Right forelimb (tissue), 1 donor: ENCODE results near the gene USP48.

ENCODE experiments used
- DNase-seq: peaks from one replicate; pipeline ENCODE4 v3.0.0-alpha.2; 2018

The USP48 gene

DNA sequence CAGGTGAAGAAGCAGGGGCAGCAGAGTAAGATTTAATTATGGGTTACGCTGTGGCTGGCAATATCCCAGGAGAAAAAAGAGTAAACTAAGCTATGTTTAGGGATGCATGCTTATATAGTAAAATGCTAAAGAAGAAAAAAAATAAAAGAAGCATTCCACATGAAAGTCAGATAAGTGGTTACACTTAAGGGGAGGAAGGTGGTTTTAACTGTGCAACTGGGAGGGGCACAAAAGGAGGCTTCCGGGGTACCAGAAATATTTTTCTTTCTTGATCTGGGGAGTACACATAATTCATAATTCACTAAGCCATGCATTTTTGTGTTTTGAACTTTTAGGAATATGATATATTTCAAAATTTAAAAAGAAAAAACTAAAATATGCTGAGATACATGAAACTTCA is 39.5 kb downstream of the USP48 start:
- no peak for DNase-seq

DNA sequence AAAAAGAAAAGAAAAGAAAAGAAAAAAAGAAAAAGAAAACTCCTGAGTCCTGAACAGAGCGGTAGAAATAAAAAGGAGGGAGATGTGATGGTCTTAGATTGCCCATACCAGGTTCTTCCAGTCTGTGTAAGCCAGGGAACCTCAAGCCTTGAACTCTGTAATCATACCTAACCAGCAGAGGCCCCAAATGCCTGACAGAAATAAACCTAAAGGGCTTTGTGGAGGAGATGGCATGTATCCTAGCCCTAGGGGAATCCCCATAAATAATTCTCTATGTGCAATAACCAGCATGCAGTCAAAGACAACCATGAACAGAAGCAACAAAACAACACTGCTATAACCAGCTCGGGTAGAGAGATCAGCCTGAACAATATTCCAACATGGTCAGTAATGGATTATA is 40.4 kb downstream of the USP48 start:
- DNase-seq: no peak

DNA sequence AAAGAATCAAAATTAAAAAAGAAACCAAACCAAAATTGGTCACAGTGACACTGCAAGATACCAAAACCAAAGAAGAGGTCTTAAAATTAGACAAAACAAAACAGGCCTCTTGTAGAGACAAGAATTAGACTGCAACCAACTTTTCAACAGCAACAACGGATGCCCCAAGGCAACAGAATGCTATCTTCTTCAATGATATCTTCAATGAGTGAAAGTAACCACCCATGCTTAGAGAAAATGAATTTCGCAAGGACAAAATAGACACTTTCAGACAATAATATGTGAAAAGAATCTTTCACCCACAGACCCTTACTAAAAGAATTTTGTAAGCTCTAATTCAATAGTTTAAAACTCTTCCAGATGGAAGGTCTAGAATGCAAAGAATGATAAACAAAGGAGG is 41.7 kb downstream of the USP48 start:
- no peak for DNase-seq

DNA sequence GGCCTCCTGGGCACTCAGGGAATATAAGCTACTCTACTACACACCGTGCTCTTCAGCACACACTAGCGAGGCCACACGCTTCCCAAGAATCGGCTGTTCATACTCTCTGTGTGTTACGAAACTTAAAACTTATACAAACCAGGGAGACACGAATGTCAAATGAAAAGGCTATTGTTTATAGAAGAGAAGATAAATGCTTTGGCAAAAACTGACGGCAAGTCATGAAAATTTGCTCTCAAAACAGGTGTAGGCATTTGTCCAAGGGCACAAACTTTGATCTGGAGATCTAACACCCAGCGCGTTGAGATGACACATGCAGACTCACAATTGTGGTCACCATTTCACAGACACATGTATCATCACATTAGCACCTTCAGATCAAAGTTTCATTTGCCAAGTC is 46.1 kb downstream of the USP48 start:
- no peak for DNase-seq

DNA sequence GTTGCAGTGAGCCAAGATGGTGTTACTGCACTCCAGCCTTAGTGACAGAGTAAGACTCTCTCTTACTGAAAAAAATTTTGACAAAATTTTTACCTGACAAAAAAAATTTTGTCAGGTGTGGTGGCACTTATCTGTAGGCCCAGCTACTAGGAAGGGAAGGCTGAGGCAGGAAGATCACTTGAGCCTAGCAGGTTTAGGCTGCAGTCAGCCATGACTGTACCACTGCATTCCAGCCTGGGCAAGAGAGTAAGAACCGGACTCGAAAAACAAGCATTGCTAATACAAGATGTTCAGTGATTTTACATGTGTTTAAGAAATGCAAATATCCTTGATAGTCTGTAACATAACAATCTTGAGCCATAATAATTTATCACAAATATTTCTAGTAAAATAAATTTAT is 46.9 kb downstream of the USP48 start:
- DNase-seq: no peak

DNA sequence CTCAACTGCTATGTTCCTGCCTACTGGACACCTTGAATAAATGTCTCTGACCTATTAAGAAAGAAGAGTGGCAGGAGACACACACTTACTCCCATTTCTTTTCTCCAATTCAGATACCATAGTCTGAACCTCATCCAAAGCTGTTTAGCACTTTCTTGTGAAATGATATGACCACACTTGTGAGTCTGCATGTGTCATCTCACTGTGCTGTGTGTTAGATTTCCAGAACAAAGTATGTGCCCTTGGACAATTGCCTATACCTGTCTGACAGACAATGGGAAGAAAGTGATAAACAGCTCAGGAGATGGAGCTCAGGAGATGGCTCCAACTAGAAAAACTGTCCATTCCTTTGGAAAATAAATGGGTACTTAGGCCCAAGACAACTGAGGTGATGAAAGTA is 48.4 kb downstream of the USP48 start:
- no peak for DNase-seq

DNA sequence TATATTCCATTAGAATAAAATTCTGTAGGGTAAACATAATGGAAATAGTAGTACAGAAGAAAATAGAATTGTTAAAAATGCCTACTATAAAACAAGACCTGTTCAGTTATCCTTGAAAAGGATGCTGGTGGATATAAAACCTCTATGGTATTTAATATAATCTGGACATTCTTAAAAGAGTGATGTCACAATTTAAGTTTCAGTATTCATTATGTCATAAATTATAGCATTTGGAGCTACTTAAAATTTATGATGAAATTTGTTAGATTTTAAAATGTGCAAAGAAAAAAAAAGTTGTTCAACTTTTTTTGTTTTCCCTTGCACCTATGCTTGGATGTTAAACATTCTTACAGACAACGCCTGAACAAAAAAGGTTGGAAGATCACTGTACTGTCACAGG is 50.3 kb downstream of the USP48 start:
- DNase-seq: no peak

DNA sequence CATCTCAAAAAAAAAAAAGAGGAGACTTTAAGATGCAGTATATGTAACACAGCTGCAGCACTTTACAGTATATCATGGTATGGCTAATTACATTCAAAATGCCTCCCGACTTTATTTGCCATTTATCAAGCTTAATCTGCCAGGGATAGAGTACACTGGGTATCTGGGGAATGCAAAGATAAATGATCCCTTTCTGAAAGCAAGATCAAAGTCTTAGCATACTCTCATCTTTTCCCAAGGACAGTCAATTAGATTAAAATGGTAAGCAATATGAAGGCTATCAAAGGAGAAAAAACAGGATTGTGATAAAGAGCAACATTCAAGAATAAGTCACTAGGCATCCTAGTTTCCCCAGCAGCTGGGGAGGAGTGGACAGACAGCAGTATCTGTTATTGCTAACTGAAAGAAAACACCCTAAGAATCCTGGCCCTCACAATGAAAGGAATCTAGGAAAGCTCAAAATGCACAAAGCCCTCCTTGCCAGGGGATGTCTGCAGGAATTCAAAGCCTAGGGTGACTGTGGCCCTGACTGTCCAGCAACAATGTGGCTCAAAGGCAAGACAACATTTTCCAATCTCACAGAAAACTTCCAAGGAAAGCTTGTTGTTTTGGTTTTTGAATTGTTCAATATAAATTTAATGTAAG is 57.1 kb downstream of the USP48 start:
- DNase-seq: no peak

DNA sequence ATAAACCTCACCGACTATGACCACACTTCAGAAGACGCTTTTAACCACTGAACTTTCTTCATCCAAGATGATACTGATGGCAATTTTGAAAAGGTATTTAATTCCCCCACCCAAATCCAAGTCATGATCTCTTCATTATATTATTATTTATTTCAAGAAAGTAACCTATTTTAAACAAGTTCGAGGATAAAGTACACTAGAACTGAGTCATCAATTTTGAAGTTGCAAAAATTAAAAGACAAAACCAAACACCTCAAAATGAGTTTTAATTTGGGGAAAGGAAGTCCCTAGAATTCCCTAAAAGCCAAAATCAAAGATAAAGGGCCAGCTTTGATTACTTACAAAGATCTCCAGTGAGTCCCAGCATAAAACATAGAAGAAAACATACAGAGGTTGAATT is 58.4 kb downstream of the USP48 start:
- DNase-seq: no peak

DNA sequence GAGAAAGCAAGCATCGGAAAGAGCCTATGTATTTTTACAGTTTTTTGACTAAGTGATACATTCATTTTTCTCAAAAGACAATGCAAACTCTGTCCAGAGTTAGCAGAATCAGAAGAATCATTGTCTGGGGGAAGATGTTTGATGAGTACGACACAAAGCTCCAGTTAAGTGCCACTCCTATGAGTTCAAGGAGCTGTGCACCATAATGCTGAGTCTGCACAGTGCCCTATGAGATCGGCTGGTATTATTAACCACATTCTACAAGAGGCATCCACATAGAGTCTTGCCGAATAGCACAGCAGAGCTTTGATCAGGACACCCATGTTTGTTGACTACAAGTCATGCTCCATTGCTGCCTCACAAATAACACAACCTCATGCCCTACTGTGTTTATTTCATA is 58.9 kb downstream of the USP48 start:
- no peak for DNase-seq

DNA sequence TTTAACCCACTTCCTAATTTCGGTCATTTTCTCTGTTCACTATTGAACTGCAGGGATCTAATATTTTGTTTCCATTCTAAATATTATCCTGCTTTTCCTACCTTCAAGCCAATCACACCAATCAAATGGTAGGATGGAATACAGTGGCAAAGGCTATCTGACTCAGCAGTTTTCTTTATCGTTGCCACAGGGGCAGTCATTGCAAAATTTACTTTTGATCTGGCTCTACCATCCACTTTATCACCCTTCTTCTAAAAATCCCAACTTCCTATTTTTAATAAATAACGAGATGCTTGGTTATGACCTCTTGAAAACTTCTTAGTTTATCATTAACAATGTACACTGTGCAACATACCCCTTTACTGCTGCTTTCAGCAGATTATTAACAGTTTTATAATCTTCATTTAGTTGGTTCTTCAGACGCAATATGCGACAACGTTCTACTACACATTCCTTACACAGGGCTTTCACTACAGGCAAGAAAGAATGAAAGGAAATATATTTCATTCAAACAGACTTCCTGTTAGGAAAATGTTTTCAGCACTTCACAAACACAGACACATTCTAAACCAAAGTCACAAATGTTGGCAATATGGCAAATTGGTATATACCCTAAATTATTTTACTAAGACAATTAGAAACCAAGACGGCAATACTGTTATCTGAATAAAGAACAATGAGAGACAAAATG is 61.5 kb downstream of the USP48 start:
- DNase-seq: no peak

DNA sequence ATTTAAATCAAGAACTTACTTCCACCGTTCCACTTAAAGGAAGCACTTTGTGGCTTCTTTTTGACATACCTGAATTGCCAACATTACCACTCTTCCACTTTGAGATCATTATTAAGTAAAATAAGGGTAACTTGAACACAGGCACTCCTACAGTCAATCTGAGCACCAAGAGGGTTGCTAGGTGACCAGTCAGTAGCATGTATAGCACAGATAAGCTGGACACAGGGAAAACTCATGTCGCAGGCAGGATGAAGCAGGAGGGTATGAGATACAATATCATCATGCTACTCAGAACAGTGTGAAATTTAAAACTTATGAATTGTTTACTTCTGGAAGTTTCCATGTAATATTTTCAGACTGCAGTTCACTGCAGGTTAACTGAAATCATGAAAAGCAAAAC is 66.8 kb downstream of the USP48 start:
- no peak for DNase-seq

DNA sequence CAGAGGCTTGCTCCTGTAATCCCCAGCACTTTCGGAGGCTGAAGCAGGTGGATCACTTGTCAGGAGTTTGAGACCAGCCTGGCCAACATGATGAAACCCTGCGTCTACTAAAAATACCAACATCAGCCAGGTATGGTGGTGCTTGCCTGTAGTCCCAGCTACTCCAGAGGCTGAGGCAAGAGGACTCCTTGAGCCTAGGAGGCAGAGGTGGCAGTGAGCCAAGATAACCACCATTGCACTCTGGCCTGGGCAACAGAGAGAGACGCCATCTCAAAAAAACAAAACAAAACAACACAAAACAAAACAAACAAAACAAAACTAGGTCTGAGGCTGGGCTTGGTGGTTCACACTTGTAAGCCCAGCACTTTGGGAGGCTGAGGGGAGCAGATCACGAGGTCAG is 75.1 kb downstream of the USP48 start:
- no peak for DNase-seq

DNA sequence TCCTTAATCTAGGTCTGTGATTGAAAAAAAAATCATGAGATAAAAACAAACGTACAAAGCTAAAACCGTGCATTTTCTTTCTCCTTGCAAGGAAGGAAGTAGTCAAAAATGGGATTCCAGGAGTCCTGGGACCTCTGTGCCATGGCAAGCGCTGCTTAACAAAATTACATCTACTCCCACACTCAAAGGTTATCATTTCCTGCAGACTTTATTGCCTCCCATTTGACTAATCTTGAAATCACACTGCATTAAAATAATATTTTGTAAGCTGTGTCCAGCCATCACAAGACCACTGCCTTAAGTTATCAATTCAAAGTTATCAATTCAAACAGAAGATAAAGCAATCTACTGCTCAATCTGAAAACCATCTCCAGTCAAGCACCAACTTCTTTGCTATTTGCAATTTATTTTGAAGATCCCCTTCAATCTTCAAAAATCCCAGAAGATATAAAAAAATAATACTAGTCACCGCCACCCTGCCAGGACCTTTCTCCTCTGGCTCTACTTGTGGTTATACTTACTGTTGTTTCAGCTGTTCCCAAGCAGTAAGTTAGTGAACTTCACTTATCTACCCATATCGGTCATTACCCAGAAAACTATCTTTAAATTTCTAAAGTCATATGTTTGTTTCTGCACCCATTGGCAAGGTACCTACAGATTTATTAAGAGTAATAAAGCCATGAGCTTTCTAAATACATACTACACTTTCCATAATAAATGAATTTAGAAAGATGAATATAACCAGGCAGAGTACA is 75.7 kb downstream of the USP48 start:
- no peak for DNase-seq

DNA sequence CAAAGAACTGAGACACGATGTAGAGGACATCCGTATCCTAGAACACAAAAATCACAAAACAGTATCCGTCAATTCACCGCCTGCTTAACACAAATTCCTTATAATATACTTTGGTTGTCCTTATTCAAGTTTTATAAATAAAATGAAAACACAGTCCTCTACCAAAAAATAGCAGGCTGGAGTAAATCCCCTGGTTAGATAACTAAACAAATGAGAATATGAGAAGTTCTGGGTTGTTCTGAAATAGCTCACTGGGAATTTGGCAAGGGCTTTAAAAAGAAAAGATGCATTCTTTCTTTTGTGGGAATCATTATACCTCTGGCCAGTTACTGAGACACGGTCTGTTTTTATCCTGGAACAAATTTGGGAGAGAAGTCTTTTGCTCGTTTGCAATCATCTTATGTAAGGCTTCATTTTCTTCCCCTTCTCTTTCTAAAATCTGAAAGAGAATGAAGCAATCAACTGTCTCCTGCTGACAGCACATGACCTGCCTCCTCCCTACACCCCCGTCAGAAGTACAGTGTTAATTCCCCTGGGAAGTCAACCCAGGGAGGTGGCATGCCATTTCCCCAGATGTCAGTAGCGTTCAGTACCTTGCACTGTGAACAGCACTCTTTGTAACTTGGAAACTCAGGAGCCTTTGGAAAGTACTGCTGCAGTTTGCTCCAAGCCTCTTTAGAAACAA is 76.7 kb downstream of the USP48 start:
- no peak for DNase-seq

DNA sequence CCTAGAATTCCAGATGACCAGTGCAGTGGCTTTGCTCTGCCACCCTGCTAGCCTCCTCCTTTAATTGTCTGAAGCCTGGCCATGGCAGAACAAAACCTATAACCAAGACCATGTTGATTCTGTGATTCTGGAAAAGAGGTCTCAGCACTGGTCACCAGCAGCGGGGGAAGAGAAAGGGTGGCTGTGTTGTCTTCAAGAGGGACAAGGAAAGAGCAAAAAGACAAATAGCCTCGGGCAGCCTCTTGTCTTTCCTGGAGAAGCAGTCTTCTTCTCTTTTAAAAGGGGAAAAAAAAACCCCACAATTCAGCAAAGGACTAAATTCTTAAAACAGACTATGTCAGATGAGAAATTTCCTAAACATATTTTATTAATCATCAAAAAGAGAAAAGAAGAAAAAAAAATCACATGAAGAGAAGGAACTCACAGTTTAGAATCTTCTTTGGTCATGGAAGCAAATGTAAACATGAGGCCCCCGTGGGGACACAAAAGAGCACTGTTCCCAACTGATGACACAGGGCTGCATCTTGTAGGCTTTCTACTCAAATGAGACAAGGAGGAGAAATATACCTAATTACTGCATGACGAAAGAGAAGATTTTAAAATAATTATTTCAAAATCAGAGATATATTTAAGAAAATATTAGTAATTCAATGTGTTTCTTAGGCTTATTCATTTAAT is 77.5 kb downstream of the USP48 start:
- no peak for DNase-seq

DNA sequence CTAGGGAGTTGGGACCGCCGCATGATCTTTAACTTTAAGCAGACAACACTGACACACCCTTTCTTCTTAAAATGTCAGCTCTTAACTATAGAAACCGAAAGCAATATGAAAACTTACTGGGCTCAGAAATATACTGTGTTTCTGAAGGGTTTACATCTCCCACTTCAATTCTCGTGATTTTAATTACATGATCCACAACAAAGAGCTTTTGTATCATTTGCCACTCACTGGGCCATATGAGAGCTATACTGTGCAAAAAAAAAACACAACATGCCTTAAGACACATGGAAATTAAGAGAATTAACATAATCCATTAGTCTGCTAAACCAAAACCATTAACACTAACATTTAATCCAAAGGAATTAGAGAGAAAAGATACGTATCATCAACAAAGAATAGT is 78.8 kb downstream of the USP48 start:
- DNase-seq: no peak

DNA sequence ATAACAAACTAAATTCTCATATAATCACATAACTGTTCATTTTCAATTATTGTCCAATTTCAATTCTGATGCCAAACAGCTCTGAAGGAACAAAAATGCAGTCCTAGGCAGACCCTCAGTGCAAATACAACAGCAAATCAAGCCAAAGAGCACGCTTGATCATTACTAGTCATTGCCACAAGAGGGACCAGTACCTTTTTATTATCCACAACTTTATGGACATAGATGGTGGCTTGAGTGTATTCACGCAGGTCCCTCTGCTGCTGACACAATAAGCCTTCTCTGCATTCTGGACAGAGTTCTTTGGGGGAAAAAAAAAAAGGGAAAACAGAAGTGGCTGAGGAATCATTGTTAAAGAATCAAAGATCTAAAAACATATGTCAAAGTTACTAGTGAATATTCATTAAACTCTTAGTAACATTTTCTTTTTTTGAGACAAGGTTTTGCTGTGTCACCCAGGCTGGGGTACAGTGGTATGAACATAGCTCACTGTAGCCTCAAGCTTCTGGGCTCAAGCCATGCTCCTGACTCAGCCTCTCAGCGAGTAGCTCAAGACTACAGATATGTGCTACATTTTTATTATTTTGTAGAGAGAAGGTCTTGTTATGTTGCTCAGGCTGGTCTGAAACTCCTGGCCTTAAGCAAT is 79.5 kb downstream of the USP48 start:
- no peak for DNase-seq

DNA sequence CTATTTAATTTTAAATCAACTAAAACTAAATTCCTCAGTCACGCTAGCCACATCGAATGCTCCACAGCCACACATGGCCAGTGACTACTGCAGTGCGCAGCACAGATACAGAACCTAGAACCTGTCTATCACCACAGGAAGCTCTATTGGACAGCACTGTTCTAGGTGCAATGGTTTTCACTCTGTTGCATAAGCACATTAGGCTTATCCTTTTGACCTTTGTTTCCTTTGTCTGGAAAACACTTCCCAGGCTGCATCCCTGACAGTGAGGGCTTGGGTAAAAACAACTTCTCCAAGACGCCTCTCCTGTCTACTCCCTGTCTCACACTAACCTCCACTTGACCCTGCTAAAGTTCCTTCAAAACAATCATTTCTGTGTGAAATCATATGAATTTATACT is 80.2 kb downstream of the USP48 start:
- DNase-seq: no peak

DNA sequence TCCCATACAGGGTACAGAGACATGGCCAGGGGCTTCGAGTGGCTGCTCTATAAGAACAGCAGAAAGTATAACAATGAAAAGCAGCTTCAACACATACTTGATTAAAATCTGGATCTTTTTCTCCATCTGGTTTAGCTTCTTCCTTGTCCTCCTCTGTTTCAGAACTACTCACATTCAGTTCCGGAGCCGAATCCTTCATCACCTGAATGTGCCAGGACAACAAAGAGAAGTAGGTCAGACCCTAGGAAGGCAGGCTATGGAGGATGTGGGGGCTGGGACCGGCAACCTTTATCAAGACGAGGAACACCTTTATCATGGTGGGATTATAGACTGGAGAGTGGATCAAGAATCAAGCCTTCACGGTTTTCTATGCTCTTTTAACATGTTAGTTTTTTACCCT is 81.5 kb downstream of the USP48 start:
- no peak for DNase-seq

DNA sequence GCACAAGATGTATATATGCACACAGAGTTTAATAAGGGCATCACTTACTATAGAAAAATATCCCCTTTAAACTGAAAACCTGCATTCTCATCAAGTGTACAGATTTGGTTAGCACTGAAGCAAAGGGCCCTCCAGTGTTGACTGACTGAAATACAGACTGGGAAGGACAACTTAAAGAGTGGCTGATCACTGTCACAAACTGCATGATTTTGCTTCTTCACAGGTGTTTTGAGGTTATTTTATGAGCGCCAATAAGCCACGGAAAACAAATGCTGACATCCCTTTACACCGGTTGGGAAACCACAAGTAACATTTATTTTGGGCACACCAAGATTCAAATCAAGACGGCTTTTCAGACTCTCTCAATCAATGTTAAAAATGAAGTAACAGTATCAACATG is 82.9 kb downstream of the USP48 start:
- DNase-seq: no peak

DNA sequence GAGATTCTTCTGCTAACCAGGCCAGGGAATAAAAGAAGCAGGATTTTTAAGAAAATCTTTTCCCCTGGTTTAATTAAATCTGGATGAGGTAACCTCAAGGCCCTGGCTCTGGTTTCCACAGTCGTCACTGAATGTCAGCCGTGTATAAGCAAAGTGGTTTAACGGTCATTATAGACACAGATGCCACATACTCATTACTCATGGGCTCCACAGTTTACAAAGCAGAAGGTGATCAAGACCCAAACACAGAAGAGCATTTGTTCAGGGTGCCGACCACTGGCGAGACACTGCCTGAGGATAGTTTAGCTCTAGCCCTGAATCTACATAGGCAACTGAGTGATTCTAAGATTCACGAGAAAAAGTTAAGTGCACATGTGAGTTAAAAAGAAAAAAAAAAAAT is 86.0 kb downstream of the USP48 start:
- no peak for DNase-seq

DNA sequence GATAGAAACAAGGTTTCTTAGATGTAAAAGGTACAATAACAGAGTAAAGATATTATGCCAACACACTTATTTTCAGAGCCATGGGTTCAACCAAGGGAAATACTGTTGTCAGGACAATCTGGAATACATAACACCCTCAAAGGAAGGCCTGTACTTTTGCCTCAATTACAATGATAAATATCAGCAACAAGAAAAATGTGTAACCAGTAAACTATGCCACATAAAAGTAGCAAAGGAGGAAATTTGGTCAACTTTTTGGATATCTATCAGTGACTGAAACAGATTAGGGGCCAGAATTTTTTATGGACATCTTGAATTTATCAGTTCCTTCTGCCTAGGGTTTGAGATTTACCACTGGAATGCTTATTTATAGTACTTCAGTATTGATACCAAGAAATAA is 89.2 kb downstream of the USP48 start:
- DNase-seq: no peak
